Renal cortical epithelial cell (primary cell): Measurements from ENCODE around the gene PFKP. TPM values are rescaled to one million over a fixed set of nuclear protein-coding genes. Genes with fewer than 3 reads are reported as not detected.
A peak's percentile ranks its signal among the peaks of the same experiment; 100 is the strongest.

ENCODE experiments used
- DNase-seq: peaks from one replicate; pipeline ENCODE4 v3.0.0-alpha.2; 2011; ENCODE audit warnings: low read depth
- total RNA-seq: library from RNA; depleted of rRNA; stranded (reverse); fragments of >200 nt; gene quantifications from 2 replicates; pipeline ENCODE4 v1.2.3, GENCODE V29; 2014

Gene PFKP
- total RNA-seq, 1 donor from 2014 or later, result 565 TPM

GRCh38 chr10:3115685-3116084 is 48.3 kb downstream of the PFKP start:
- DNase-seq, result no peak

GRCh38 chr10:3116508-3117100 is 49.3 kb downstream of the PFKP start:
- no peak for DNase-seq

GRCh38 chr10:3117486-3117885 is 50.1 kb downstream of the PFKP start:
- no peak for DNase-seq

GRCh38 chr10:3118641-3119091 is 51.3 kb downstream of the PFKP start:
- DNase-seq, result no peak

- no peak for DNase-seq
These were observed 52.6 kb downstream of the PFKP start for GRCh38 chr10:3119796-3120459.

- no peak for DNase-seq
These were observed 54.7 kb downstream of the PFKP start for GRCh38 chr10:3122034-3122433.

GRCh38 chr10:3122486-3123205 is 55.3 kb downstream of the PFKP start:
- no peak for DNase-seq

- DNase-seq, result no peak
These were observed 56.4 kb downstream of the PFKP start for GRCh38 chr10:3123571-3124411.

- no peak for DNase-seq
These were observed 57.2 kb downstream of the PFKP start for GRCh38 chr10:3124412-3125175.

GRCh38 chr10:3125527-3126170 is 58.3 kb downstream of the PFKP start:
- no peak for DNase-seq

- DNase-seq, result no peak
These were observed 58.9 kb downstream of the PFKP start for GRCh38 chr10:3126249-3126648.

- DNase-seq, result no peak
These were observed 59.5 kb downstream of the PFKP start for GRCh38 chr10:3126741-3127346.

- no peak for DNase-seq
These were observed 60.6 kb downstream of the PFKP start for GRCh38 chr10:3127921-3128320.

- DNase-seq, result no peak
These were observed 61.2 kb downstream of the PFKP start for GRCh38 chr10:3128379-3129130.

GRCh38 chr10:3129581-3130340 is 62.4 kb downstream of the PFKP start:
- DNase-seq, result no peak

GRCh38 chr10:3131098-3131497 is 63.8 kb downstream of the PFKP start:
- DNase-seq, result peak; percentile 34

GRCh38 chr10:3132036-3133025 is 65.0 kb downstream of the PFKP start:
- no peak for DNase-seq

- no peak for DNase-seq
These were observed 66.6 kb downstream of the PFKP start for GRCh38 chr10:3133948-3134347.
